HG02852 (cell line): ENCODE measurements around the gene PARD3.

Source experiments
- ATAC-seq: cut with Tn5 transposase; IDR thresholded peaks from one replicate; pipeline ENCODE4 v1.9.1; 2021; ENCODE audit warnings: mild to moderate bottlenecking, moderate library complexity; ENCODE audit not compliant: unreplicated experiment

Gene PARD3

GRCh38 chr10:34520510-34520909 is 294.6 kb downstream of the PARD3 start:
- ATAC-seq, result no peak

DNA sequence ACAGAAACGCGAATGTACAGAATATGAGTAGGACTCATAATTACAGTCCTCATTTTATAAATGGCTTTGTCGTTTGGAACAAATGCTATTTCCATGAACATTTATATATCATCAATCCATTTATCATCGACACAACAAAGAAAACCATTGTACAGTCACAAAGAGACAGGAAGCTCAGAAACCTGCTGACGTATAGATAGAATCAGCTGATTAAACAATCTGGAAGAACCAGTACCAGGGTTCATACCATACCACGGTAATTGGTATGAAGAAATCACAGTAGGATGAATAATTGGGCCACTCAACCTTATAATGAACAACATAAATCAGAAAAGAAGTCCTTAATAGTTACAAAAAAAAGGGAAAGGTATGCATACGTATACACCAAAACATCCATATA is 295.0 kb downstream of the PARD3 start:
- no peak for ATAC-seq

DNA sequence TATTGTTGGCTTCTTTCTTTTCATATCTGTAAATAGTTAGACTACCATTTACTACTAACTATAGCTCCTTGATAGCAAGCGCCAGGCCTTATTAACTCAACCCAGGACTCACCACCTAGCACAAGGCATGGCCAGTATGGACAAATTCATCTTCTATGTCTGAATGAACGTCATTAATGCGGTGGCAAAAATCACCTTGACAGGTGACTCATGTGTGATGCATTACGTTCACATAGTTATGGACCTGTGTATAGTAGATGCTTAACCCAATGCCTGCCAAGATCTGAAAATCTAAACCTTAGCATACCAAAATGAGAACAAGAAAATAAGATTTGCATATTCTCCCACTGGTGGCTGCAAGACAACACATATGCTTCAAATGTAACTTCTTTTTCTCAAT is 300.8 kb downstream of the PARD3 start:
- ATAC-seq, result no peak

- ATAC-seq, result no peak
Measured at GRCh38 chr10:34513636-34514035, 301.5 kb downstream of the PARD3 start.

DNA sequence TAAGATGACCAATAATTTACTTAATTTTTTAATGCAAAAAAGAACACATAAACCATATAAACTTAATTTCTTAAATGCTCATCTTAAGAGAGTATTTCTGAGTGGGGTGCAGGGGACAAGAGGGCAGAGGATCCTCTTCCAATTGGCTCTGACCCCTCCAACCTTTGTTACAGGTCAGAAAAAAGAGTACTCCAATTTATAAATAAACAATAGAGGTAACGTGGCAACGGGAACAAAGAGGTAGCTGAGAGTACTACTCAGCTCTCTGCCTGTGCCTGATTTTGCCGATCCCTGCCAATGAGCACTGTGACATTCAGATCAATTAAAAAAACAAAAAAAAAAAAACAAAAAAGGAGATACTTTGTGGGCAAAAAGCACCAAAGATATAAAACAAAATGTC is 307.9 kb downstream of the PARD3 start:
- no peak for ATAC-seq

DNA sequence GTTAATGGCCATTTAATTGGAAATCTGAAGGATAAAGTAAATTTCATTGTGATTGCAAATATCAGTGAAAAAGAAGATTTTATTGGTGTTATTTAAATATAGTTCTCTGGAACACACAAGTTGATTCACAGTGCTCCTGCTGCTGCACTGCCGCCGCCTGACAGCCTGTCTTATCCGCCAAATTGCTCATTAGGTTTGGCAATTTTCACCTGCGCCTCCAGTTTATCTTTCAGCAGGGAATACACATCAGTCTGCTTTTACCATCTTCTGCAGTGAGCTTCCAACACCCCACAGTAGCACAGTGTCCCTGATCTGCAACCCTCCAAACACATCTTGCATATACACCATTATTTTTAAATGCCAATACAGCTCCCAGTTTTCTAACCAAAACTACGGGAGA is 308.3 kb downstream of the PARD3 start:
- no peak for ATAC-seq

GRCh38 chr10:34505338-34505737 is 309.8 kb downstream of the PARD3 start:
- ATAC-seq, result no peak

DNA sequence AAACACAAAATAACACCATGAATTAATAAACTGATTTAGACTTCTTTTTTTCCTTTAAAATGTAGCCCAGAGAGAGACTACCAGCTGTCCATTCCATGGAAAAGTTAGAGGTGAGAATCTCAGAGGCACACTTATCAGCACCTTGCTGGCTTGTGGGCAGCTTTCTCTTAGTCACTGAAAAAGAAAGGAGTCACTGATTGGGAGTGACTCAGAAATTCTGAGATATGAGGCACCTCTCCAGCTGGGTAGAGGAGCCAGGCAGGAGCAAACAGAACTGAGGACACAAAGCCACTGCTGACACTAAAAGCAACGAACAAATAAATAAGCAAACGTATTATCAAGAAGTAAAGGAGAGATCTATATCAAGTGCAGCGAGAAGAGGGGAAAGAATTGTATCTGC is 310.6 kb downstream of the PARD3 start:
- ATAC-seq, result no peak

- ATAC-seq, result no peak
Measured at GRCh38 chr10:34503704-34504103, 311.4 kb downstream of the PARD3 start.

DNA sequence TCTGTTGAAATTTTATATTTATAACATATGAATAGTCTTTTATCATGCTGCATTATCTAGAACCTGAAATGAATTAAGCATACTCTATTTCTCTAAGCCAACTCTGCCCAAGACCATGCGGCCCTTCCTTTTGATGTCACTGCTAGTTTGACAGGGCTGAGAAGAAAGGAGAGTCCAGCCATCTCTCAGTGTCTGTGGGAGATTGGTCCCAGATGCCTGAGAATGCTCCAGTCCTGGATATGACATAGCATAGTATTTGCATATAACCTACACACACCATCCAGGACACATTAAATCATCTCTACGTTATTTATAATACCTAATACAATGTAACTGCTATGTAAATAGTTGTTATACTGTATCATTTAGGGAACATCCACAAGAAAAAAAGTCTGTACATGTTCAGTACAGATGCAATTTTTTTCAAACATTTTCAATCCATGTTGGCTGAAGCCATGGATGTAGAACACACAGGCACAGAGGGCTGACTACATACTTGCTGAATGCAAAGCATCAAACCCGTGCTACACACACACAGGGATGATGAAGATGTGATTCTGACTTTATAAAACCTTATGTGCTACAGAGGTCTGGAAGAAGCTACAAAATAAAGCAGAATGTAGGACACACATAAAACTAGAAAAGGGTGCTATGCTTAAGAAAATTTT is 315.4 kb downstream of the PARD3 start:
- no peak for ATAC-seq

GRCh38 chr10:34498821-34499220 is 316.3 kb downstream of the PARD3 start:
- ATAC-seq, result no peak

GRCh38 chr10:34495938-34496337 is 319.2 kb downstream of the PARD3 start:
- no peak for ATAC-seq

- ATAC-seq, result no peak
Measured at GRCh38 chr10:34494012-34494411, 321.1 kb downstream of the PARD3 start.

DNA sequence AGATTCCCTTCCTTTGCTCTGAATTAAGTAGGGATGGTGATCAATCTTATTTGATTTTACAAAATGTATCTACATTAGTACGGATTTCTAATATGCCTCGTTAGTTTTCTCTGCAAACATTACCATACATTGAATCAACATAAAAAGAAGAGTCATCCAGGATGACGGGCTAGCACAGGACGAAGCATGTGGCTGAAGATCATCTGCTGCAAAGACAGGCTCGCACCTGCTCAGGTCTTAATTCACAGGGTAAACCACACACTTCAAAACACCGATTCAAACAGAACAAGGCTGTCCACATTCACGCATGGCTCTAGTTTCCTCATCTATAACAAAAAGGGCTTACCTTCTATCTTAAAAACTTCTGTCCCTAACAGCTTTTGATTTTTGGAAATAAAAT is 323.0 kb downstream of the PARD3 start:
- no peak for ATAC-seq

- no peak for ATAC-seq
Measured at GRCh38 chr10:34491678-34492077, 323.4 kb downstream of the PARD3 start.

DNA sequence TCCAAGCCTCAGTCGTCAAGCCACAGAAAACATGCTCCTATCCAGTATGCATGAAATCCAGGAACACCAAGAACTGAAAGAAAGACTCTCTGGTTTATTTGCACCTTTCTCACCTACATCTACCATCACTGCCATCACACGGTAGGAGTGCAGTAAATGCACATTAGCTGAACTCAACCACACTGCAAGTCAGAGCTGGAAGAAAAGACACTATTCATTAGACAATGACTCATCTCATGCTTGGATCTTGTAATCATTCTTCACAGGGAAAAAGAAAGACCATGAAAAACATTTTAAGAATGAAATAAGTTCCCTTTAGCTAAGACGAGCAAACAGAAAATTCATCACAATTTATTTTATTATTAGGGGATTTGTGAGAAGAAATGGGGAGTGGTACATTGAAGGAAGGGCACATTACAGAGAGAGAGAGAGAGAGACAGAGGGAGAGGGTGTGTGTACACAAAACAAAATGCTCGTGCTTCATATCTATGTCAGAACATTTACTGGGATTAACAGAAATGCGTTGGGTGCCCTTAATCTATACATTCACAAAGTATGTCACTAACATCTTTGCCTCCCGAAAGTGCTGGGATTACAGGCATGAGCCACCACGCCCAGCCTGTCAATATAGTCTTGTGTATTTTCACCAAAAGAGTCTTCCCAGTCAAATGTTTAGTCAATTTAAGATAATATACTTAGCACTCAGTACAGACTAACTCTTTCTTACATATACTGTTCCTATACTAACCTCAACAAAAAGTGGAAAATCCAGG is 324.9 kb downstream of the PARD3 start:
- ATAC-seq, result no peak

GRCh38 chr10:34489411-34489810 is 325.7 kb downstream of the PARD3 start:
- ATAC-seq, result no peak

GRCh38 chr10:34488476-34489130 is 326.5 kb downstream of the PARD3 start:
- ATAC-seq, result no peak

- ATAC-seq, result no peak
Measured at GRCh38 chr10:34486008-34486407, 329.1 kb downstream of the PARD3 start.

- ATAC-seq, result no peak
Measured at GRCh38 chr10:34484164-34484563, 330.9 kb downstream of the PARD3 start.

DNA sequence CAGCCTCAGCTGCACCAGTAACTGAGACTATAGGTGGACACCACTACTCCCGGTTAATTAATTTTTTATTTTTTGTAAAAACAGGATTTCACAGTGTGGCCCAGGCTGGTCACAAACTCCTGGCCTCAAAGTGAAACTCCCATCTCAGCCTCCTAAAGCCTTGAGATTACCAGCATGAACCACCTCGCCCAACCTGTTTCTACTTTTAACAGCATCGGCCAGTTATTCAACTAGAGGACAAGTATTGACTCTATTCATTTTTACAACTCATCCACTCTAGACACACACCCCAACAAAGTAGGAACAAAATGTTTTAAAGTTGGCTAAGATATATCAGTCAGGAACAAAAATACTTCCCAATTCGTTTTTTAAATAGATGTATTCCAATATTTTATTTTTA is 334.8 kb downstream of the PARD3 start:
- ATAC-seq, result no peak

- ATAC-seq, result no peak
Measured at GRCh38 chr10:34479520-34480179, 335.4 kb downstream of the PARD3 start.
